Measurements from ENCODE around the gene PPM1L.
A peak's percentile ranks its signal among the peaks of the same experiment; 100 is the strongest.

- TF ChIP-seq CTCF (optimal IDR thresholded peaks at IDR 0.05 in 1 of 3, IDR thresholded peaks at IDR 0.05 in 1 of 3, conservative IDR thresholded peaks at IDR 0.05 in 1 of 3; ENCODE audit: extremely low read depth in 1 of 3, insufficient read depth in 2 of 3, low read length in 3 of 3) (peak in 1 of 3 experiments; percentile 8), EZH2 (IDR thresholded peaks at IDR 0.05; ENCODE audit: low read length) (no peak)
Measured at GRCh38 chr3:160883373-160883772, 127.3 kb downstream of the PPM1L start.

All from keratinocyte (primary cell).